Glutamatergic neuron (in vitro differentiated cells): ENCODE results near the gene BCL2. TPM values are rescaled to one million over a fixed set of nuclear protein-coding genes. Genes with fewer than 3 reads are reported as not detected.

Experiments
- DNase-seq: peaks from one replicate; pipeline ENCODE4 v3.0.0; 2022
- H3K27ac Mint-ChIP-seq: one replicate; pipeline ENCODE4 v1.8.0; 2020; ENCODE audit warnings: mild to moderate bottlenecking, mixed read lengths, inconsistent platforms; ENCODE audit not compliant: unreplicated experiment
- H3K27me3 Mint-ChIP-seq: one replicate; pipeline ENCODE4 v1.8.0; 2020; ENCODE audit warnings: mild to moderate bottlenecking, moderate library complexity, mixed read lengths, inconsistent platforms; ENCODE audit not compliant: unreplicated experiment
- H3K36me3 Mint-ChIP-seq: one replicate; pipeline ENCODE4 v1.8.0; 2020; ENCODE audit warnings: mild to moderate bottlenecking, mixed read lengths, inconsistent platforms; ENCODE audit not compliant: unreplicated experiment
- H3K4me1 Mint-ChIP-seq: one replicate; pipeline ENCODE4 v1.8.0; 2020; ENCODE audit warnings: mild to moderate bottlenecking, low read depth, mixed read lengths, inconsistent platforms; ENCODE audit not compliant: unreplicated experiment
- H3K4me3 Mint-ChIP-seq: one replicate; pipeline ENCODE4 v1.8.0; 2020; ENCODE audit warnings: mild to moderate bottlenecking, mixed read lengths, inconsistent platforms; ENCODE audit not compliant: unreplicated experiment
- H3K9me3 Mint-ChIP-seq: one replicate; pipeline ENCODE4 v1.8.0; 2020; ENCODE audit warnings: mild to moderate bottlenecking, moderate library complexity, mixed read lengths, inconsistent platforms; ENCODE audit not compliant: unreplicated experiment
- CTCF ChIP-seq: fragments of 200-600 bp; sonication (generic); IDR thresholded peaks from one replicate; pipeline ENCODE4 v1.5.0; 2021; ENCODE audit not compliant: partially characterized antibody, unreplicated experiment
- long read RNA-seq: library from polyadenylated mRNA; unstranded; transcript quantifications from one replicate; pipeline ENCODE4 v2.0.0, GENCODE V29; 2020; ENCODE audit not compliant: unreplicated experiment
- total RNA-seq: library from RNA; stranded (reverse); fragmentation: NEBNext Ultra II Directional; extraction: Animal tissue kit (Norgen Biotek cat#: 25700); gene quantifications from one replicate; pipeline ENCODE4 v1.2.1, GENCODE V29; 2021; ENCODE audit not compliant: unreplicated experiment

The BCL2 gene
- total RNA-seq: 6.8 TPM
- long read RNA-seq, partial matches to known transcripts: 0 of 2 reads
- long read RNA-seq, other reads (novel, unspliced or antisense): 2 of 2 reads

DNA sequence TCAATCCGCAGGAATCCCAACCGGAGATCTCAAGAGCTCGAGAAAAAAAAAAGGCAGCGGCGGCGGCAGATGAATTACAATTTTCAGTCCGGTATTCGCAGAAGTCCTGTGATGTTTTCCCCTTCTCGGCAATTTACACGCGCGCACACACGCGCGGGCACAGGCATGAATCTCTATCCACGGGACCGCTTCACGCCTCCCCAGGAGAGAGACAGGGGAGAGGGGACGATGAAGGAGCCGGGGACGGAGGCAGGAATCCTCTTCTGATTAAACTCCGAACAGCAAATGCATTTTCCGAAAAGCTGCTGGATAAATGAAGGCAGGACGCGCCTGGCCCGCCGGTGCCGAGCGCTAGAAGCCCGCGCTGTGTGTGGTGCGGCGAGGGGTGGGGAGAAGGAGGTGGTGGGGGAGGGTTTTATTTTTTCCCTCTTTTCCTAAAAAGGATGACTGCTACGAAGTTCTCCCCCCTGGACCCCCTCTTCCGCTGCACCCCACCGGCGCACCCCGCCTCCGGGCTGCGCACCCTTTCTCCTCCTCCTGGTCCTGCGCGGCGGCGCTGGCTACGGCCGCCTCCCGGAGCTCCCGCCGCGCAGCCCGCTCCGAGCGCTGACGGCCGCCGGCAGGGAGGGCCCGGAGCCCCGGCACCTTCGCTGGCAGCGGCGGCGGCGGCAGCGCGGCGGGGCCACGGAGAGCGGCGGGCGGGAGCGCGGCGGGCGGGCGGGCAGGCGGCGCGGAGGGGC is at the start of gene BCL2:
BCL2 (minus strand) TSS at position 387 of the 740 bp plus-strand sequence.
- H3K9me3 Mint-ChIP-seq: peaks cover 18% of the 10 kb centered on the region
- no peaks in the 10 kb centered on the region for H3K36me3 Mint-ChIP-seq
- peak within 1 kb of the TSS; percentile 95 for H3K4me3 Mint-ChIP-seq
- peaks cover 16% of the 10 kb centered on the region for H3K27me3 Mint-ChIP-seq
- H3K27ac Mint-ChIP-seq: peak within 1 kb of the TSS; percentile 81
- peak; percentile 57 for DNase-seq
- TF ChIP-seq CTCF: no peak
- peaks cover 12% of the 10 kb centered on the region for H3K4me1 Mint-ChIP-seq

- H3K27me3 Mint-ChIP-seq: peaks cover 4% of the 10 kb centered on the region
- no peak overlapping the region for H3K27ac Mint-ChIP-seq
- no peak for DNase-seq
These were observed 49.0 kb upstream of the BCL2 start for GRCh38 chr18:63368611-63369010.

GRCh38 chr18:63367053-63367953 is 47.7 kb upstream of the BCL2 start, which contains the start of gene KDSR:
Gene KDSR (minus strand): TSS chr18:63367206. CDS start chr18:63367118, 88 bp downstream.
- peaks cover 4% of the 10 kb centered on the region for H3K27me3 Mint-ChIP-seq
- H3K36me3 Mint-ChIP-seq: no peaks in the 10 kb centered on the region
- peak; percentile 96 for DNase-seq
- TF ChIP-seq CTCF: no peak
- H3K9me3 Mint-ChIP-seq: peaks cover 7% of the 10 kb centered on the region
- H3K4me3 Mint-ChIP-seq: peak within 1 kb of the TSS; percentile 97
- H3K27ac Mint-ChIP-seq: peak within 1 kb of the TSS; percentile 72
- peaks cover 5% of the 10 kb centered on the region for H3K4me1 Mint-ChIP-seq

More at GRCh38 chr18:63368611-63369010, 49.0 kb upstream of the BCL2 start:
- peak overlapping the region; percentile 82 for H3K4me3 Mint-ChIP-seq
- peaks cover 5% of the 10 kb centered on the region for H3K4me1 Mint-ChIP-seq
- no peaks in the 10 kb centered on the region for H3K36me3 Mint-ChIP-seq
- TF ChIP-seq CTCF: no peak
- peaks cover 7% of the 10 kb centered on the region for H3K9me3 Mint-ChIP-seq

DNA sequence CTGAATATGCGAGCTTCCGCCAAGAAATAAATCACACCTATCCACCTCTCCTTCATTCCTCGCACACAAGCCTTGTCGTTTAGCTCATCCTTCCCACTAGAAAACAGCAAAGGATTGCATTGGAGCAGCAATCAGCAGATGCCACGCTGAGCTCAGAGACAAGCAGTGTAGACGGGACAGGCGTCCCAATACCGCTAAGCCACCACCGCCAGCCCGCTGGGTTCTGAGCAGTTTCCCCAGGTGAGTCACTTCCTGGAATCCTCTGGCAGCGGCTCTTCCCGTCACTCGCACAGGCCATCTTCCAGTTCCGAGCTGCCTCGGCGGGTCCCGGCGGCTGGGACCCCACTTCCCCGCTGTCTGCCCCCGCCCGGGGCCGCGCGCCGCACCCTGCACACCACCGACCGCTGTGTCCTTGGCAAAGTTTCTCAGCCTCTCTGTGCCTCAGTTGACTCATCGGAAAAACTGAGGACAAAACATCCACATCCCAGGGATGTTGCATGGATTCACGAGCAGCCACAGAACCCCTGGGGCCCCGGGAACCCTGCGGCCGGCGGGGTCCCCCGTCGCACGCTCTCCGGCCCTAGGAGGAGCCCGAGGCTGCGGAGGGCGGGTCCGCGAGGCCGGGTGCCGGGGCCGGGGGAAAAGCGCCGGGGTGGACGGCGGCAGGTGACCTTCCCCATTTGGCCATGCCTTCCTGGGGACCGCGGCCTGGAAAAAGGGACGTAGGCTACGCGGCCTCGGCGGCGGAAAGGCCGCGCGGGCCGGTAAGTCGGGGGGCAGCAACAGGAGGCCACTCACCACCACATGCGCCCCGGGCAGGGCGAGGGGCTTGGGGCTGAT is 46.9 kb upstream of the BCL2 start:
- Mint-ChIP-seq H3K9me3 (peaks cover 7% of the 10 kb centered on the region), H3K4me1 (peaks cover 5% of the 10 kb centered on the region), H3K27ac (peak overlapping the region; percentile 48), H3K4me3 (peak overlapping the region; percentile 97), H3K36me3 (no peaks in the 10 kb centered on the region), H3K27me3 (peaks cover 4% of the 10 kb centered on the region)
- peak; percentile 32 for DNase-seq
- TF ChIP-seq CTCF: no peak
